ENCODE results near the gene NELFCD. TPM values are rescaled to one million over a fixed set of nuclear protein-coding genes. Genes with fewer than 3 reads are reported as not detected.

The NELFCD gene
- total RNA-seq, 1 donor: 46.7 TPM

- Histone ChIP-seq H3K36me3 (ENCODE audit: insufficient read depth, low read length) (peaks cover 49% of the 10 kb centered on the region), H2AFZ (ENCODE audit: low read length) (peak overlapping the region; percentile 81), H3K9me3 (ENCODE audit: low read depth, low read length) (no peaks in the 10 kb centered on the region), H3K4me1 (ENCODE audit: insufficient read depth, low read length) (peaks cover 40% of the 10 kb centered on the region), H3K27me3 (ENCODE audit: insufficient read depth, low read length) (no peaks in the 10 kb centered on the region), H4K20me1 (ENCODE audit: insufficient read depth, low read length) (peaks cover 18% of the 10 kb centered on the region), H3K27ac (ENCODE audit: low read depth, low read length) (peak overlapping the region; percentile 73), H3K4me3 (ENCODE audit: insufficient read depth, low read length) (peak overlapping the region; percentile 88), H3K4me2 (ENCODE audit: insufficient read depth, low read length) (peak overlapping the region; percentile 90), H3K79me2 (ENCODE audit: insufficient read depth, low read length) (peaks cover 62% of the 10 kb centered on the region)
- TF ChIP-seq CTCF (IDR thresholded peaks at IDR 0.05; ENCODE audit: extremely low read depth, low read depth, low read length): peak; percentile 7
- DNase-seq (ENCODE audit: insufficient read length, low spot score, missing footprints): no peak
These were observed 51.6 kb downstream of the NELFCD start for GRCh38 chr20:59032713-59033059.

- Histone ChIP-seq H3K4me3 (ENCODE audit: insufficient read depth, low read length) (peak overlapping the region; percentile 88), H3K79me2 (ENCODE audit: insufficient read depth, low read length) (peaks cover 64% of the 10 kb centered on the region), H3K27ac (ENCODE audit: low read depth, low read length) (peak overlapping the region; percentile 73), H3K4me2 (ENCODE audit: insufficient read depth, low read length) (peak overlapping the region; percentile 90), H3K9me3 (ENCODE audit: low read depth, low read length) (no peaks in the 10 kb centered on the region), H3K4me1 (ENCODE audit: insufficient read depth, low read length) (peaks cover 38% of the 10 kb centered on the region), H3K36me3 (ENCODE audit: insufficient read depth, low read length) (peaks cover 53% of the 10 kb centered on the region), H3K27me3 (ENCODE audit: insufficient read depth, low read length) (no peaks in the 10 kb centered on the region), H2AFZ (ENCODE audit: low read length) (no peak overlapping the region), H4K20me1 (ENCODE audit: insufficient read depth, low read length) (peaks cover 17% of the 10 kb centered on the region)
- no peak for DNase-seq (ENCODE audit: insufficient read length, low spot score, missing footprints)
- TF ChIP-seq CTCF (IDR thresholded peaks at IDR 0.05; ENCODE audit: extremely low read depth, low read depth, low read length): no peak
These were observed 52.0 kb downstream of the NELFCD start for GRCh38 chr20:59033093-59033492.

- Histone ChIP-seq H3K4me3 (ENCODE audit: insufficient read depth, low read length) (no peak overlapping the region), H3K4me1 (ENCODE audit: insufficient read depth, low read length) (peaks cover 32% of the 10 kb centered on the region), H4K20me1 (ENCODE audit: insufficient read depth, low read length) (peaks cover 12% of the 10 kb centered on the region), H3K27me3 (ENCODE audit: insufficient read depth, low read length) (no peaks in the 10 kb centered on the region), H2AFZ (ENCODE audit: low read length) (no peak overlapping the region), H3K4me2 (ENCODE audit: insufficient read depth, low read length) (no peak overlapping the region), H3K27ac (ENCODE audit: low read depth, low read length) (no peak overlapping the region), H3K9me3 (ENCODE audit: low read depth, low read length) (no peaks in the 10 kb centered on the region), H3K79me2 (ENCODE audit: insufficient read depth, low read length) (peaks cover 65% of the 10 kb centered on the region), H3K36me3 (ENCODE audit: insufficient read depth, low read length) (peaks cover 52% of the 10 kb centered on the region)
- DNase-seq (ENCODE audit: insufficient read length, low spot score, missing footprints): no peak
- no peak for TF ChIP-seq CTCF (IDR thresholded peaks at IDR 0.05; ENCODE audit: extremely low read depth, low read depth, low read length)
These were observed 52.6 kb downstream of the NELFCD start for GRCh38 chr20:59033616-59034165.

- Histone ChIP-seq H4K20me1 (ENCODE audit: insufficient read depth, low read length) (peaks cover 16% of the 10 kb centered on the region), H2AFZ (ENCODE audit: low read length) (no peak overlapping the region), H3K27ac (ENCODE audit: low read depth, low read length) (no peak overlapping the region), H3K79me2 (ENCODE audit: insufficient read depth, low read length) (peaks cover 64% of the 10 kb centered on the region), H3K4me2 (ENCODE audit: insufficient read depth, low read length) (no peak overlapping the region), H3K4me1 (ENCODE audit: insufficient read depth, low read length) (peaks cover 20% of the 10 kb centered on the region), H3K9me3 (ENCODE audit: low read depth, low read length) (no peaks in the 10 kb centered on the region), H3K4me3 (ENCODE audit: insufficient read depth, low read length) (no peak overlapping the region), H3K27me3 (ENCODE audit: insufficient read depth, low read length) (no peaks in the 10 kb centered on the region), H3K36me3 (ENCODE audit: insufficient read depth, low read length) (peaks cover 52% of the 10 kb centered on the region)
- DNase-seq (ENCODE audit: insufficient read length, low spot score, missing footprints): no peak
- TF ChIP-seq CTCF (IDR thresholded peaks at IDR 0.05; ENCODE audit: extremely low read depth, low read depth, low read length): no peak
These were observed 54.3 kb downstream of the NELFCD start for GRCh38 chr20:59035381-59035780.

All from osteoblast (primary cell).